AG04450 (cell line): Measurements from ENCODE around the gene C1orf35. TPM values are rescaled to one million over a fixed set of nuclear protein-coding genes. Genes with fewer than 3 reads are reported as not detected.
A peak's percentile ranks its signal among the peaks of the same experiment; 100 is the strongest.

ENCODE experiments used
- CTCF ChIA-PET: fragments of 300-600, 350-600 bp; formaldehyde crosslinking; extraction: SDS; loops from one replicate; lab custom pipeline; 2022; ENCODE audit warnings: antibody characterized with exemption, inconsistent platforms; lab: Charles Lee
- POLR2A ChIA-PET: fragments of 350-600 bp; formaldehyde crosslinking; extraction: SDS; loops from one replicate; lab custom pipeline; 2021; ENCODE audit warnings: antibody characterized with exemption, inconsistent platforms; lab: Yijun Ruan, JAX
- DNase-seq: peaks from one replicate; pipeline ENCODE4 v3.0.0-alpha.2; 2011; ENCODE audit warnings: low read depth, low spot score
- H3K27ac ChIP-seq: one replicate; pipeline ENCODE4 v1.5.1; 2012; ENCODE audit warnings: low read depth, low read length, control low read depth
- H3K27me3 ChIP-seq: one replicate; pipeline ENCODE4 v1.6.0; 2012; ENCODE audit warnings: low read length; ENCODE audit not compliant: control insufficient read depth, insufficient read depth
- H3K4me3 ChIP-seq: 2 replicates; pipeline ENCODE4 v1.5.1; 2011; ENCODE audit warnings: mild to moderate bottlenecking, low read depth, low read length, control low read depth
- H3K9me3 ChIP-seq: 2 replicates; pipeline ENCODE4 v1.5.1; 2012; ENCODE audit warnings: low read length; ENCODE audit not compliant: control insufficient read depth, insufficient read depth
- CTCF ChIP-seq: IDR thresholded peaks from 2 replicates; pipeline ENCODE4 v1.5.1; 2011; ENCODE audit warnings: low read depth, low read length, control low read depth, inconsistent platforms
- polyA plus RNA-seq: library from polyadenylated mRNA; depleted of rRNA; stranded (reverse); fragments of >200 nt; gene quantifications from 2 replicates; pipeline ENCODE4 v1.2.3, GENCODE V29; 2011

The C1orf35 gene
- polyA plus RNA-seq, 1 experiment, result 3.6 TPM

- TF ChIP-seq CTCF, result no peak
- ChIA-PET POLR2A (interaction anchor here (0.6 kb wide), 1 partner anchor 69 kb away, joined by 5 read pairs; the partner anchor contains the start of gene WNT3A), CTCF (no interaction called here)
- Histone ChIP-seq H3K27me3 (peaks cover 11% of the 10 kb centered on the region), H3K9me3 (no peaks in the 10 kb centered on the region; the same call in 1 of the 2 replicates), H3K27ac (no peak overlapping the region), H3K4me3 (no peak overlapping the region)
- no peak for DNase-seq
Measured at GRCh38 chr1:228074954-228075730, 28.0 kb downstream of the C1orf35 start.

GRCh38 chr1:228073857-228074545 is 29.1 kb downstream of the C1orf35 start:
- no peak for DNase-seq
- ChIA-PET CTCF (no interaction called here), POLR2A (no interaction called here)
- no peaks in the 10 kb centered on the region; the same call in 1 of the 2 replicates for H3K9me3 ChIP-seq
- TF ChIP-seq CTCF, result peak; percentile 4; the same call in 1 of the 2 replicates
- peaks cover 14% of the 10 kb centered on the region for H3K27me3 ChIP-seq
- H3K27ac ChIP-seq, result no peak overlapping the region
- no peak overlapping the region for H3K4me3 ChIP-seq

GRCh38 chr1:228073061-228073856 is 29.9 kb downstream of the C1orf35 start:
- Histone ChIP-seq H3K27me3 (peaks cover 14% of the 10 kb centered on the region), H3K4me3 (no peak overlapping the region), H3K27ac (no peak overlapping the region), H3K9me3 (no peaks in the 10 kb centered on the region; the same call in 1 of the 2 replicates)
- ChIA-PET CTCF (no interaction called here), POLR2A (no interaction called here)
- DNase-seq, result no peak
- no peak for TF ChIP-seq CTCF

- ChIA-PET POLR2A (no interaction called here), CTCF (no interaction called here)
- H3K9me3 ChIP-seq, result no peaks in the 10 kb centered on the region; the same call in 1 of the 2 replicates
- no peak overlapping the region for H3K27ac ChIP-seq
- DNase-seq, result no peak
- peaks cover 16% of the 10 kb centered on the region for H3K27me3 ChIP-seq
- no peak overlapping the region for H3K4me3 ChIP-seq
- no peak for TF ChIP-seq CTCF
Measured at GRCh38 chr1:228072658-228073043, 30.5 kb downstream of the C1orf35 start.
